GM12878 (cell line): ENCODE results near the gene TTC33. TPM values are rescaled to one million over a fixed set of nuclear protein-coding genes. Genes with fewer than 3 reads are reported as not detected.

Experiments
- ATAC-seq: fragments of 200-7000 bp; cut with Tn5 transposase; 3 replicates; pipeline ENCODE4 v1.9.1; 2020; ENCODE audit warnings: mild to moderate bottlenecking, moderate library complexity
- BruUV-seq: library from RNA; stranded (reverse); fragments of 400-500 nt; replicated peaks from 2 replicates; lab custom pipeline; 2021; lab: Mats Ljungman, UMichigan
- CTCF ChIA-PET: fragments of 300-600 bp; sonication (Branson Sonifier 250); formaldehyde crosslinking; extraction: SDS; loops from one replicate; lab custom pipeline; 2021; ENCODE audit warnings: inconsistent platforms; lab: Yijun Ruan, JAX
- POLR2A ChIA-PET: fragments of 350-600 bp; formaldehyde crosslinking; extraction: SDS; loops from one replicate; lab custom pipeline; 2021; ENCODE audit warnings: inconsistent platforms; lab: Charles Lee
- RAD21 ChIA-PET: fragments of 300-600 bp; sonication (Branson Sonifier 250); formaldehyde crosslinking; loops from one replicate; lab custom pipeline; 2023; ENCODE audit warnings: antibody characterized with exemption; ENCODE audit not compliant: unreplicated experiment; lab: Charles Lee
- SMC1A ChIA-PET: fragments of 300-600 bp; sonication (Branson Sonifier 250); formaldehyde crosslinking; loops from one replicate; lab custom pipeline; 2023; ENCODE audit not compliant: unreplicated experiment, uncharacterized antibody; lab: Charles Lee
- DNase-seq: peaks from one replicate; pipeline ENCODE4 v3.0.0-alpha.2; 2011; ENCODE audit warnings: low read depth, low spot score
- FAIRE-seq: peaks from 3 replicates; lab custom pipeline; 2011; peaks lifted over from hg19 to GRCh38; lab: Jason Lieb, UNC
- H2AFZ ChIP-seq: 2 replicates; pipeline ENCODE4 v1.6.0; 2011; ENCODE audit warnings: low read depth, low read length, control low read depth; ENCODE audit not compliant: control insufficient read depth
- H3K27ac ChIP-seq: 2 replicates; pipeline ENCODE4 v1.5.1; 2011; ENCODE audit warnings: control low read depth; ENCODE audit not compliant: control insufficient read depth, insufficient read depth
- H3K27me3 ChIP-seq, 2 experiments: replicated peaks in 1 of 2; 2 replicates each; pipeline versions ENCODE4 v1.6.0 to v1.6.1; 2011; ENCODE audit warnings: low read length in 1 of 2; ENCODE audit not compliant: control insufficient read depth in 2 of 2, insufficient read depth in 2 of 2
- H3K36me3 ChIP-seq, 2 experiments: 2 replicates each; pipeline ENCODE4 v1.5.1; 2011; ENCODE audit warnings: low read length in 1 of 2; ENCODE audit not compliant: control insufficient read depth in 2 of 2, insufficient read depth in 2 of 2
- H3K4me1 ChIP-seq: 2 replicates; pipeline ENCODE4 v1.6.1; 2011; ENCODE audit warnings: mild to moderate bottlenecking, low read length, moderate library complexity, mixed read lengths; ENCODE audit not compliant: control insufficient read depth, insufficient read depth
- H3K4me2 ChIP-seq: 2 replicates; pipeline ENCODE4 v1.6.0; 2011; ENCODE audit warnings: control low read depth; ENCODE audit not compliant: control insufficient read depth, insufficient read depth
- H3K4me3 ChIP-seq: fragments of 200-600 bp; sonication (generic); 2 replicates; pipeline ENCODE4 v1.5.1; 2016
- H3K79me2 ChIP-seq: 2 replicates; pipeline ENCODE4 v1.6.0; 2011; ENCODE audit warnings: low read length; ENCODE audit not compliant: control insufficient read depth, insufficient read depth
- H3K9ac ChIP-seq: 2 replicates; pipeline ENCODE4 v1.8.0; 2011; ENCODE audit warnings: low read length, control low read depth, mixed read lengths; ENCODE audit not compliant: control insufficient read depth, insufficient read depth
- H3K9me3 ChIP-seq: replicated peaks from 3 replicates; pipeline ENCODE4 v1.5.1; 2011; ENCODE audit warnings: mild to moderate bottlenecking, low read length; ENCODE audit not compliant: control insufficient read depth, insufficient read depth
- H4K20me1 ChIP-seq: 2 replicates; pipeline ENCODE4 v1.6.0; 2011; ENCODE audit not compliant: control insufficient read depth, insufficient read depth
- CHD1 ChIP-seq: IDR thresholded peaks from 2 replicates; pipeline ENCODE4 v1.6.1; 2012; ENCODE audit warnings: low read depth, low read length, improper control_type of control experiment
- CTCF ChIP-seq, 3 experiments: IDR thresholded peaks in 2 of 3; conservative IDR thresholded peaks in 1 of 3; 2 replicates each; pipeline ENCODE4 v1.5.1; 2011; ENCODE audit warnings: low read depth in 3 of 3, low read length in 3 of 3, mild to moderate bottlenecking in 3 of 3, control low read depth in 2 of 3, moderate library complexity in 2 of 3, inconsistent platforms in 1 of 3, mixed read lengths in 1 of 3; ENCODE audit not compliant: control insufficient read depth in 2 of 3, insufficient read depth in 1 of 3; ENCODE audit errors: extremely low read depth in 1 of 3
- MAX ChIP-seq: IDR thresholded peaks from 2 replicates; pipeline ENCODE4 v1.6.1; 2012; ENCODE audit warnings: low read depth, low read length, improper control_type of control experiment
- ZNF207 ChIP-seq: fragments of 450-650 bp; IDR thresholded peaks from 2 replicates; pipeline ENCODE4 v1.6.1; 2014; ENCODE audit warnings: antibody characterized with exemption, mild to moderate bottlenecking, borderline replicate concordance
- WGBS: methylation state at CpG from one replicate; pipeline ENCODE4 v1.1.6; 2016; ENCODE audit warnings: low lambda C conversion rate; ENCODE audit not compliant: insufficient replicate concordance, insufficient coverage; ENCODE audit errors: missing lambda C conversion rate; 5-methylcytosine and 5-hydroxymethylcytosine counted together
- in situ Hi-C: fragments of 300-500 bp; cut with MboI; formaldehyde crosslinking; loops from 9 replicates; pipeline ENCODE4 v1.14.3; 2018; ENCODE audit warnings: mixed read lengths
- intact Hi-C: fragments of 100-400 bp; cut with micrococcal nuclease; formaldehyde crosslinking; loops from one replicate; pipeline ENCODE4 v1.14.2; 2022; ENCODE audit not compliant: unreplicated experiment
- polyA plus RNA-seq, 11 experiments: library from polyadenylated mRNA; depleted of rRNA in 4 of 11; unstranded in 6 of 11; stranded (reverse) in 5 of 11; fragments of >200 nt; fragmentation: Nextera tagmentation in 4 of 11; fragmentation: Illumina TruSeq in 1 of 11; extraction: Ambion mirVana in 4 of 11; extraction: Trizol in 1 of 11; gene quantifications; 1 replicate in 1 of 11; 2 replicates in 10 of 11; pipeline versions ENCODE4 v1.2.1 to v1.2.3, GENCODE V29; 2011 to 2016; ENCODE audit warnings: inconsistent platforms in 2 of 11, missing spikeins in 2 of 11, low read depth in 1 of 11
- total RNA-seq, 4 experiments: library from RNA; depleted of rRNA in 3 of 4; stranded (reverse); fragments of >200 nt in 3 of 4; fragmentation: Illumina TruSeq in 1 of 4; extraction: Trizol in 1 of 4; gene quantifications; 2 replicates each; pipeline versions ENCODE4 v1.2.1 to v1.2.3, GENCODE V29; 2013 to 2021

The TTC33 gene
- total and polyA plus RNA-seq, 10 of the 15 experiments (the other 5 are each of a cell fraction or from before 2014, with no cell fraction given): 7.9 to 22.3 (median 14.6) TPM

DNA sequence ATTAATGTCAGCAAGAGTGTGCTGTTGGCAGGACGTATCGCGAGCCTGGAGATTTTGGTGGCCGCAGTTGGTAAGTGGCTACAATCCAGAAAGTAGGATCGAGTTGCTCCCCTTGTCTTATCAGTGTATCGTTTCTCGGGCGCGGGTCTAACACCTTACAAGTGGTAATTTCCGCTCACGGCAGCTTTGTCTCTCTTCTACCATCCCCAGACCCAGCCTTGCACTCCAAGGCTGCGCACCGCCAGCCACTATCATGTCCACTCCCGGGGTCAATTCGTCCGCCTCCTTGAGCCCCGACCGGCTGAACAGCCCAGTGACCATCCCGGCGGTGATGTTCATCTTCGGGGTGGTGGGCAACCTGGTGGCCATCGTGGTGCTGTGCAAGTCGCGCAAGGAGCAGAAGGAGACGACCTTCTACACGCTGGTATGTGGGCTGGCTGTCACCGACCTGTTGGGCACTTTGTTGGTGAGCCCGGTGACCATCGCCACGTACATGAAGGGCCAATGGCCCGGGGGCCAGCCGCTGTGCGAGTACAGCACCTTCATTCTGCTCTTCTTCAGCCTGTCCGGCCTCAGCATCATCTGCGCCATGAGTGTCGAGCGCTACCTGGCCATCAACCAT lies 74.9 kb downstream of the TTC33 start:
- H3K9me3 ChIP-seq: no peaks in the 10 kb centered on the region
- ATAC-seq (peak; percentile 5), FAIRE-seq (no peak)
- peaks cover 3% of the 10 kb centered on the region; the same call in 1 of the 2 replicates for H4K20me1 ChIP-seq
- intact Hi-C loops: loop anchor here (5.0 to 10.0 kb wide), 4 partner anchors 104 to 656 kb away; no protein-coding TSS in a partner anchor
- in situ Hi-C loops: loop anchor here (5.0 to 25.0 kb wide), 3 partner anchors 194 to 1094 kb away; no protein-coding TSS in a partner anchor
- H3K36me3 ChIP-seq: no peaks in the 10 kb centered on the region
- SMC1A ChIA-PET: interaction anchor here (1.2 to 1.3 kb wide), 3 partner anchors 190 to 560 kb away, joined by 3 to 7 read pairs (median 4); no protein-coding TSS in a partner anchor
- peaks cover 8% of the 10 kb centered on the region for H3K4me1 ChIP-seq
- H3K4me2 ChIP-seq: peak overlapping the region; percentile 98
- no peak overlapping the region for H3K27ac ChIP-seq
- POLR2A ChIA-PET: interaction anchor here (0.6 kb wide), 2 partner anchors 218 to 1705 kb away, joined by 3 to 5 read pairs; no protein-coding TSS in a partner anchor
- TF ChIP-seq CTCF (IDR thresholded peaks at IDR 0.05 in 2 of 3, conservative IDR thresholded peaks at IDR 0.05 in 1 of 3; ENCODE audit: control insufficient read depth in 2 of 3, extremely low read depth in 1 of 3, insufficient read depth in 1 of 3, low read depth in 3 of 3, low read length in 3 of 3) (peak in 2 of 3 experiments; percentile 16 to 17; a peak in 1 of 6 replicates), ZNF207 (no peak), CHD1 (no peak), MAX (no peak)
- TF ChIP-seq, all 136 proteins: peak for 1
- ChIA-PET RAD21 (no interaction called here), CTCF (interaction anchor here (0.8 to 1.4 kb wide), 4 partner anchors 10 to 1102 kb away, joined by 3 to 4 read pairs (median 3); no protein-coding TSS in a partner anchor)
- DNase-seq: no peak
- no peak overlapping the region; the same call in 1 of the 2 replicates for H3K9ac ChIP-seq
- H3K4me3 ChIP-seq: peak overlapping the region; percentile 77
- H2AFZ ChIP-seq: peak overlapping the region; percentile 30; the same call in 1 of the 2 replicates
- WGBS: 5% methylated on average over 37 of the region's 37 CpGs
- BruUV-seq: no TSS peak
- no peaks in the 10 kb centered on the region; the same call in 1 of the 2 replicates for H3K79me2 ChIP-seq
- peaks cover 5 to 19% of the 10 kb centered on the region in 2 experiments; a peak in 3 of 4 replicates for H3K27me3 ChIP-seq
